ENCODE results near the gene TUBGCP3. TPM values are rescaled to one million over a fixed set of nuclear protein-coding genes. Genes with fewer than 3 reads are reported as not detected.

The TUBGCP3 gene
- total RNA-seq, 1 donor from 2014 or later = 14.0 TPM

DNA sequence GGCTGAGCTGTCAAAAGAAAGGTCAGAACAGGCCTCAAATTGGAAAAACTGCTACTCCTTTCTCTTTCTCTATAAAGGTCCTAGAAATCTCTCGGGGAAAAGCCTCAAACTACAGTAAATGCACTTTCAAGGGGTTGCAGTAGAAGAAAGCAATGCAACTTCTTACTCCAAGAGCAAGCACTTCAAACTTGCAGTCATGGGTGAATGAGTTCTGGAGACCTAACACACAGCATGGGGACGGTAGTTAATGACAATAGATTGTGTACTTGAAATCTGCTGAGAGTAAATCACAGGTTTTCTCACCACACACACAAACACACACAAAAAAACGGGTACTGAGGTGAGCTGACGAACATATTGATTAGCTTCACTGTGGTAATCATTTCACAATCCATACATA lies 11.8 kb downstream of the TUBGCP3 start:
- no peak overlapping the region for H3K27ac ChIP-seq (ENCODE audit: low read depth, low read length)
- H3K4me2 ChIP-seq (ENCODE audit: low read length) = no peak overlapping the region
- no peaks in the 10 kb centered on the region for H3K36me3 ChIP-seq (ENCODE audit: insufficient read depth, low read length)
- no peak overlapping the region for H3K4me3 Mint-ChIP-seq (ENCODE audit: unreplicated experiment)
- no peak overlapping the region for H3K27ac Mint-ChIP-seq (ENCODE audit: unreplicated experiment)
- peaks cover 8% of the 10 kb centered on the region for H3K36me3 Mint-ChIP-seq (ENCODE audit: low read depth, unreplicated experiment)
- FAIRE-seq (no peak), DNase-seq (ENCODE audit: low read depth) (no peak)
- no peaks in the 10 kb centered on the region for H3K27me3 Mint-ChIP-seq (ENCODE audit: low read depth, unreplicated experiment)
- no peaks in the 10 kb centered on the region for H3K9me3 ChIP-seq (ENCODE audit: insufficient read depth, low read depth, low read length)
- H4K20me1 ChIP-seq (ENCODE audit: insufficient read depth, low read length) = peaks cover 59% of the 10 kb centered on the region
- no peak overlapping the region for H3K9ac ChIP-seq (ENCODE audit: low read length)
- H3K79me2 ChIP-seq (ENCODE audit: insufficient read depth, low read length) = peaks cover 95% of the 10 kb centered on the region
- no peak overlapping the region for H2AFZ ChIP-seq (ENCODE audit: low read depth, low read length)
- TF ChIP-seq EZH2 (IDR thresholded peaks at IDR 0.05; ENCODE audit: insufficient read depth, low read length) = no peak
- TF ChIP-seq, protein P1, sequence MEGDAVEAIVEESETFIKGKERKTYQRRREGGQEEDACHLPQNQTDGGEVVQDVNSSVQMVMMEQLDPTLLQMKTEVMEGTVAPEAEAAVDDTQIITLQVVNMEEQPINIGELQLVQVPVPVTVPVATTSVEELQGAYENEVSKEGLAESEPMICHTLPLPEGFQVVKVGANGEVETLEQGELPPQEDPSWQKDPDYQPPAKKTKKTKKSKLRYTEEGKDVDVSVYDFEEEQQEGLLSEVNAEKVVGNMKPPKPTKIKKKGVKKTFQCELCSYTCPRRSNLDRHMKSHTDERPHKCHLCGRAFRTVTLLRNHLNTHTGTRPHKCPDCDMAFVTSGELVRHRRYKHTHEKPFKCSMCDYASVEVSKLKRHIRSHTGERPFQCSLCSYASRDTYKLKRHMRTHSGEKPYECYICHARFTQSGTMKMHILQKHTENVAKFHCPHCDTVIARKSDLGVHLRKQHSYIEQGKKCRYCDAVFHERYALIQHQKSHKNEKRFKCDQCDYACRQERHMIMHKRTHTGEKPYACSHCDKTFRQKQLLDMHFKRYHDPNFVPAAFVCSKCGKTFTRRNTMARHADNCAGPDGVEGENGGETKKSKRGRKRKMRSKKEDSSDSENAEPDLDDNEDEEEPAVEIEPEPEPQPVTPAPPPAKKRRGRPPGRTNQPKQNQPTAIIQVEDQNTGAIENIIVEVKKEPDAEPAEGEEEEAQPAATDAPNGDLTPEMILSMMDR (IDR thresholded peaks at IDR 0.05; ENCODE audit: insufficient read depth, low read depth, low read length) = no peak
- H3K27me3 ChIP-seq (ENCODE audit: insufficient read depth, low read length) = no peaks in the 10 kb centered on the region
- H3K4me1 Mint-ChIP-seq (ENCODE audit: low read depth, unreplicated experiment) = peaks cover 13% of the 10 kb centered on the region
- H3K4me3 ChIP-seq (ENCODE audit: insufficient read depth, low read depth, low read length) = no peak overlapping the region
- H3K4me1 ChIP-seq (ENCODE audit: insufficient read depth, low read length) = no peaks in the 10 kb centered on the region
- peaks cover 12% of the 10 kb centered on the region for H3K9me3 Mint-ChIP-seq (ENCODE audit: unreplicated experiment)

DNA sequence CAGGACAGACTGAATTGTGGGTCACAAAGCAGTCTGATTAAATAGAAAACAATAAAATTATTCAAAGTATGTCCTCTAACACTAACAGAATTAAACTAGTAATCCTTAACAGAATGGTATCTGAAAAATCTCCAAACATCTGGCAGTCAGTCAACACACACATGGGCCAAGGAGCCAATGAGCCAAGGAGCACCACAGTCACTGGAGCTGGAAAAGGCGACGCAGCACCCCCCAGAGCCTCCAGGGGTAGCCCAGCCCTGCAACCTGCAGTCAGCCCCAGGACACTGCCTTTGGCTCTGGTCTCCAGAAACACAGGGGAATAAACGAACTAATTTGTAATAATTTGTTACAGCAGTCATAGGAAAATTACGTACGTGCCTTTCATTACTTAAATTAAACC lies 12.3 kb downstream of the TUBGCP3 start:
- FAIRE-seq = no peak
- no peaks in the 10 kb centered on the region for H3K9me3 ChIP-seq (ENCODE audit: insufficient read depth, low read depth, low read length)
- H3K27ac Mint-ChIP-seq (ENCODE audit: unreplicated experiment) = no peak overlapping the region
- peaks cover 57% of the 10 kb centered on the region for H4K20me1 ChIP-seq (ENCODE audit: insufficient read depth, low read length)
- no peak overlapping the region for H3K27ac ChIP-seq (ENCODE audit: low read depth, low read length)
- peaks cover 13% of the 10 kb centered on the region for H3K4me1 Mint-ChIP-seq (ENCODE audit: low read depth, unreplicated experiment)
- H3K4me2 ChIP-seq (ENCODE audit: low read length) = no peak overlapping the region
- no peak overlapping the region for H3K9ac ChIP-seq (ENCODE audit: low read length)
- H3K36me3 ChIP-seq (ENCODE audit: insufficient read depth, low read length) = no peaks in the 10 kb centered on the region
- H3K36me3 Mint-ChIP-seq (ENCODE audit: low read depth, unreplicated experiment) = peaks cover 8% of the 10 kb centered on the region
- H3K4me3 ChIP-seq (ENCODE audit: insufficient read depth, low read depth, low read length) = no peak overlapping the region
- peaks cover 12% of the 10 kb centered on the region for H3K9me3 Mint-ChIP-seq (ENCODE audit: unreplicated experiment)
- no peaks in the 10 kb centered on the region for H3K27me3 ChIP-seq (ENCODE audit: insufficient read depth, low read length)
- H3K4me3 Mint-ChIP-seq (ENCODE audit: unreplicated experiment) = no peak overlapping the region
- H2AFZ ChIP-seq (ENCODE audit: low read depth, low read length) = no peak overlapping the region
- peak; percentile 8 for DNase-seq (ENCODE audit: low read depth)
- H3K4me1 ChIP-seq (ENCODE audit: insufficient read depth, low read length) = no peaks in the 10 kb centered on the region
- TF ChIP-seq, protein P1 (IDR thresholded peaks at IDR 0.05; ENCODE audit: insufficient read depth, low read depth, low read length) = no peak
- no peak for TF ChIP-seq EZH2 (IDR thresholded peaks at IDR 0.05; ENCODE audit: insufficient read depth, low read length)
- no peaks in the 10 kb centered on the region for H3K27me3 Mint-ChIP-seq (ENCODE audit: low read depth, unreplicated experiment)
- H3K79me2 ChIP-seq (ENCODE audit: insufficient read depth, low read length) = peaks cover 95% of the 10 kb centered on the region

DNA sequence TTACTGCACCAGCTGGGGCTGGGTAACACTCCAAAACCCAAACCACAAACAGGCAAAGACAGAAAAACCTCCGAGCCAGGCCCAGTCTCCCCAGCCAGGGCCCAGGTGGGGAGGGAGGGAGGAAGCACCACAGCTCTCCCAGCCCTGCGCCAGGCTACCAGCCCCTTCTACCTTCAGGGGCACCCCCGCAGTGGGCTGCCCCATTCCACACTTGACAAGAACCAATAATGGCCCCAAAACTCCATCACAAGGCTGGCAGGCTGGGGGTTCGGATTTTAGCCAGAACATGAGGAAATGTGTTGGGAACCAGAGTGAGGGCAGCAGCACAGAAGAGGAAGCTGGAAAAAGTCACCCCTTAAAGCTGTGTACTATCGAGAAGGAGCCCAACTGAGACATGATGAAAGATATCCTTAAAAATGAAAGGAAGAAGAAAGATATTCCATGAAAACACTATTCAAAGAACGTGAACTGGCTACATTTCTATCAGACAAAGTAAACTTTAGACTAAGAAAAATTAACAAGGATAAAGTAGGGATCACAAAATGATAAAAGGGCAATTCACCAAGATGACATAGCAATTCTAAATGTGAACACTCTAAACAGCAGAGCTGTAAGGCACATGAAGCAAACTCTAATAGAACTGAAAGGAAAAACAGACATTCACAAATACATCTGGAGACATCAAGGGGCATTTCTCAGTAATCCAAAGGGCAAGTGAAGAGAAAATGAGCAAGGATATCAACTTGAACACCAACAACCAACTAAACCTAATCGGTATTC lies 12.9 kb downstream of the TUBGCP3 start:
- H3K36me3 ChIP-seq (ENCODE audit: insufficient read depth, low read length) = no peaks in the 10 kb centered on the region
- peaks cover 60% of the 10 kb centered on the region for H4K20me1 ChIP-seq (ENCODE audit: insufficient read depth, low read length)
- DNase-seq (ENCODE audit: low read depth) = no peak
- no peak overlapping the region for H2AFZ ChIP-seq (ENCODE audit: low read depth, low read length)
- H3K79me2 ChIP-seq (ENCODE audit: insufficient read depth, low read length) = peaks cover 95% of the 10 kb centered on the region
- H3K4me3 ChIP-seq (ENCODE audit: insufficient read depth, low read depth, low read length) = no peak overlapping the region
- Mint-ChIP-seq H3K36me3 (ENCODE audit: low read depth, unreplicated experiment) (peaks cover 8% of the 10 kb centered on the region), H3K4me3 (ENCODE audit: unreplicated experiment) (no peak overlapping the region), H3K27ac (ENCODE audit: unreplicated experiment) (no peak overlapping the region), H3K4me1 (ENCODE audit: low read depth, unreplicated experiment) (peaks cover 13% of the 10 kb centered on the region), H3K9me3 (ENCODE audit: unreplicated experiment) (peaks cover 11% of the 10 kb centered on the region), H3K27me3 (ENCODE audit: low read depth, unreplicated experiment) (no peaks in the 10 kb centered on the region)
- H3K9ac ChIP-seq (ENCODE audit: low read length) = no peak overlapping the region
- no peak for FAIRE-seq
- no peaks in the 10 kb centered on the region for H3K4me1 ChIP-seq (ENCODE audit: insufficient read depth, low read length)
- no peak for TF ChIP-seq EZH2 (IDR thresholded peaks at IDR 0.05; ENCODE audit: insufficient read depth, low read length)
- TF ChIP-seq, protein P1 (IDR thresholded peaks at IDR 0.05; ENCODE audit: insufficient read depth, low read depth, low read length) = no peak
- no peak overlapping the region for H3K4me2 ChIP-seq (ENCODE audit: low read length)
- H3K27ac ChIP-seq (ENCODE audit: low read depth, low read length) = no peak overlapping the region
- no peaks in the 10 kb centered on the region for H3K27me3 ChIP-seq (ENCODE audit: insufficient read depth, low read length)
- no peaks in the 10 kb centered on the region for H3K9me3 ChIP-seq (ENCODE audit: insufficient read depth, low read depth, low read length)
